Panc1 (cell line): ENCODE measurements around the gene PNMA1.
"Not testable (repeated sequence)": the region's sequence is repeated elsewhere in the genome, so short reads cannot be mapped to it uniquely, and the experiment has no call there.

Experiments used
- POLR2AphosphoS5 ChIP-seq: IDR thresholded peaks from 2 replicates; pipeline ENCODE4 v1.6.1; 2012; ENCODE audit warnings: mild to moderate bottlenecking, low read depth, low read length, moderate library complexity
- SIN3A ChIP-seq: IDR thresholded peaks from 2 replicates; pipeline ENCODE4 v1.6.1; 2012; ENCODE audit warnings: low read depth, mild to moderate bottlenecking, low read length, moderate library complexity, borderline replicate concordance; ENCODE audit not compliant: insufficient read depth
- TCF7L2 ChIP-seq: IDR thresholded peaks from 2 replicates; pipeline ENCODE4 v1.6.1; 2011; ENCODE audit warnings: mild to moderate bottlenecking, low read depth, low read length, inconsistent platforms
- TF ChIP-seq, protein P1 (sequence below): fragments of 450-650 bp; IDR thresholded peaks from 2 replicates; pipeline ENCODE4 v1.5.1; 2017; ENCODE audit warnings: mild to moderate bottlenecking
- TF ChIP-seq, protein P2 (sequence below), 2 experiments: IDR thresholded peaks; 2 replicates each; pipeline ENCODE4 v1.6.1; 2011 to 2012; ENCODE audit warnings: low read depth in 2 of 2, control low read depth in 1 of 2, low read length in 1 of 2, mild to moderate bottlenecking in 1 of 2, moderate library complexity in 1 of 2; ENCODE audit not compliant: insufficient read depth in 1 of 2

DNA sequence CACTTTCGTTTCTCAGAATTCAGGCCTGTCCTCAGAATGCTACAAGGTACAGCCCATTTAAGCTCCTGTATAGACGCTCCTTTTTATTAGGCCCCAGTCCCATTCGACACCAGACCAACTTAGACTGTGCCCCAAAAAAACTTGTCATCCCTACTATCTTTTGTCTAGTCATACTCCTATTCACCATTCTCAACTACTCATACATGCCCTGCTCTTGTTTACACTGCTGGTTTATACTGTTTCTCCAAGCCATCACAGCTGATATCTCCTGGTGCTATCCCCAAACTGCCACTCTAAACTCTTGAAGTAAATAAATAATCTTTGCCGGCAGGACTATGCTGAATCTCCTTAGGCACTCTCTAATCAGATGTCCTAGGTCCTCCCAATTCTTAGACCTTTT lies 6.1 kb downstream of the PNMA1 start:
- TF ChIP-seq, protein P1, sequence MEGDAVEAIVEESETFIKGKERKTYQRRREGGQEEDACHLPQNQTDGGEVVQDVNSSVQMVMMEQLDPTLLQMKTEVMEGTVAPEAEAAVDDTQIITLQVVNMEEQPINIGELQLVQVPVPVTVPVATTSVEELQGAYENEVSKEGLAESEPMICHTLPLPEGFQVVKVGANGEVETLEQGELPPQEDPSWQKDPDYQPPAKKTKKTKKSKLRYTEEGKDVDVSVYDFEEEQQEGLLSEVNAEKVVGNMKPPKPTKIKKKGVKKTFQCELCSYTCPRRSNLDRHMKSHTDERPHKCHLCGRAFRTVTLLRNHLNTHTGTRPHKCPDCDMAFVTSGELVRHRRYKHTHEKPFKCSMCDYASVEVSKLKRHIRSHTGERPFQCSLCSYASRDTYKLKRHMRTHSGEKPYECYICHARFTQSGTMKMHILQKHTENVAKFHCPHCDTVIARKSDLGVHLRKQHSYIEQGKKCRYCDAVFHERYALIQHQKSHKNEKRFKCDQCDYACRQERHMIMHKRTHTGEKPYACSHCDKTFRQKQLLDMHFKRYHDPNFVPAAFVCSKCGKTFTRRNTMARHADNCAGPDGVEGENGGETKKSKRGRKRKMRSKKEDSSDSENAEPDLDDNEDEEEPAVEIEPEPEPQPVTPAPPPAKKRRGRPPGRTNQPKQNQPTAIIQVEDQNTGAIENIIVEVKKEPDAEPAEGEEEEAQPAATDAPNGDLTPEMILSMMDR: not testable (repeated sequence)
- TF ChIP-seq POLR2AphosphoS5, SIN3A, TCF7L2: not testable (repeated sequence)
- TF ChIP-seq, protein P2, sequence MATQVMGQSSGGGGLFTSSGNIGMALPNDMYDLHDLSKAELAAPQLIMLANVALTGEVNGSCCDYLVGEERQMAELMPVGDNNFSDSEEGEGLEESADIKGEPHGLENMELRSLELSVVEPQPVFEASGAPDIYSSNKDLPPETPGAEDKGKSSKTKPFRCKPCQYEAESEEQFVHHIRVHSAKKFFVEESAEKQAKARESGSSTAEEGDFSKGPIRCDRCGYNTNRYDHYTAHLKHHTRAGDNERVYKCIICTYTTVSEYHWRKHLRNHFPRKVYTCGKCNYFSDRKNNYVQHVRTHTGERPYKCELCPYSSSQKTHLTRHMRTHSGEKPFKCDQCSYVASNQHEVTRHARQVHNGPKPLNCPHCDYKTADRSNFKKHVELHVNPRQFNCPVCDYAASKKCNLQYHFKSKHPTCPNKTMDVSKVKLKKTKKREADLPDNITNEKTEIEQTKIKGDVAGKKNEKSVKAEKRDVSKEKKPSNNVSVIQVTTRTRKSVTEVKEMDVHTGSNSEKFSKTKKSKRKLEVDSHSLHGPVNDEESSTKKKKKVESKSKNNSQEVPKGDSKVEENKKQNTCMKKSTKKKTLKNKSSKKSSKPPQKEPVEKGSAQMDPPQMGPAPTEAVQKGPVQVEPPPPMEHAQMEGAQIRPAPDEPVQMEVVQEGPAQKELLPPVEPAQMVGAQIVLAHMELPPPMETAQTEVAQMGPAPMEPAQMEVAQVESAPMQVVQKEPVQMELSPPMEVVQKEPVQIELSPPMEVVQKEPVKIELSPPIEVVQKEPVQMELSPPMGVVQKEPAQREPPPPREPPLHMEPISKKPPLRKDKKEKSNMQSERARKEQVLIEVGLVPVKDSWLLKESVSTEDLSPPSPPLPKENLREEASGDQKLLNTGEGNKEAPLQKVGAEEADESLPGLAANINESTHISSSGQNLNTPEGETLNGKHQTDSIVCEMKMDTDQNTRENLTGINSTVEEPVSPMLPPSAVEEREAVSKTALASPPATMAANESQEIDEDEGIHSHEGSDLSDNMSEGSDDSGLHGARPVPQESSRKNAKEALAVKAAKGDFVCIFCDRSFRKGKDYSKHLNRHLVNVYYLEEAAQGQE (IDR thresholded peaks at IDR 0.05; ENCODE audit: insufficient read depth in 1 of 2, low read depth in 2 of 2, low read length in 1 of 2): not testable (repeated sequence)
